Superior temporal gyrus (tissue), 1 donor: ENCODE results near the gene RPL22L1.
"Not testable (repeated sequence)": the region's sequence is repeated elsewhere in the genome, so short reads cannot be mapped to it uniquely, and the experiment has no call there.

Experiments used
- DNase-seq: peaks from one replicate; pipeline ENCODE4 v3.0.0-alpha.2; 2016; ENCODE audit errors: extremely low spot score

RPL22L1 gene

DNA sequence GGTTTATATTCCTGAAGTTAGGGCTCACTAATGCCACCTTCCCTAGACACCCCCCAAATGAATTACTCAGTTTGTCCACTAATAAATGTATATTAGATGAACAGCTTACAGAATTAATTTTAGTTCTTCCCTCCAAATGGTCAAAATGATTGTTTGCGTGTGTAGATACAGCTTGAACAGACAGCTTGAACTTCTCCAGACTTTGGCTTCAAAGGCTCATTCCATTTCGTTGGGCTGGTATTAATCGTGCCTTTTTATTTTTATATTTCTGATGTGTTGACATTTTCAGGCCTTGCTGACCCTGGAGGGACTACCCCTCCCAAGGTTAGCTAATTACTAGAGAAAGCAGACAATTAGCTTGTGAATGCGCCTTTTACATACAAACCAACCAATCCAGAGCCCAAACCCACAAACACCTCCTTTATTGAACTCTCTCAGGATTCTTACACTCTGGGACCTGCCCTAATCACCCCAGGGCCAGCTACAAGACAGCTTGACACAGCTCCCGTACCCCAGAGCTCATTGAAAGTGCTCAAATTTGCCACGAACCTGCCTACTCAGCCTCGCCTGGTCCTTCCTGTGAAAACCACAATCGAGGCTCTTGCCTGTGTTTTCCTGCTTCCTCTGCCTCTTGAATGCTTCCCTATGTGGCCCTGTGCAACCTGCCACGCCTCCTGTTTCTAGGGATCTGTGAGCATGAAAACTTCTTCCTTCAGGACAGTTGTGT, 40.3 kb downstream of the RPL22L1 start:
- no peak for DNase-seq

DNA sequence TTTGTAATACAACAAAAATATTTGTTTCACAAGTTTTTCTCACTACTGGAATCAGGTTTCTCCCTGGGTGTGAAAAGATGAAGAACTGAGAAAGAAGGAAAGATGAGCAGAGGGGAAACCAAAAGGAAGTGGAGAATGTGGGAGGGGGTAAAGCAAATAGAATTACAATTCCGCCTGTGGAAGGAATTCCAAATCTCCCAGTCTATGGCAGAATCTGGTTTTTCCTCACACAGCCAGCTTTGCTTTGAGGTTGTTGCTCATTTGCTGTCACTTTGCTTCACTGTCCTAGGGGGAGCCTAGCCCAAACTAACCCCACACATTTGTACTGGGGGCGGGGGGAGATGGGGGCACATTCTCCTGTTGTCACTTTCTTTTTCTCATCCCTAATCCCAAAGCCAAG, 43.9 kb downstream of the RPL22L1 start:
- DNase-seq = no peak

DNA sequence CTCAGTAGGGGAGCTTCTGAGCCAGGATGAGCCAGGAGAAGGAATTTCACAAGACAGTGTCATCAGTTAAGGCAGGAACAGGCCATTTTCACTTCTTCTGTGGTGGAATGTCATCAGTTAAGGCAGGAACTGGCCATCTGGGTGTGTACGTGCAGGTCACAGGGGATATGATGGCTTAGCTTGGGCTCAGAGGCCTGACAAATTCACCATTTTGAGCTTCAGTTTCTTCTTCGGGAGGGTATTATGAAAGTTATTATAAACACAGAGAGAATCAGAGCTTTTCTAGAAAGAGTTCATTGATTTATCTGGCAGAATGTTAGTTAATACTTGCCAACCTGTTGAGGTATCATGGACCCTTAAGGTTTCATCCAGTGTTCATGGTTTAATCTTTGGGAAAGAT, 46.4 kb downstream of the RPL22L1 start:
- not testable (repeated sequence) for DNase-seq

DNA sequence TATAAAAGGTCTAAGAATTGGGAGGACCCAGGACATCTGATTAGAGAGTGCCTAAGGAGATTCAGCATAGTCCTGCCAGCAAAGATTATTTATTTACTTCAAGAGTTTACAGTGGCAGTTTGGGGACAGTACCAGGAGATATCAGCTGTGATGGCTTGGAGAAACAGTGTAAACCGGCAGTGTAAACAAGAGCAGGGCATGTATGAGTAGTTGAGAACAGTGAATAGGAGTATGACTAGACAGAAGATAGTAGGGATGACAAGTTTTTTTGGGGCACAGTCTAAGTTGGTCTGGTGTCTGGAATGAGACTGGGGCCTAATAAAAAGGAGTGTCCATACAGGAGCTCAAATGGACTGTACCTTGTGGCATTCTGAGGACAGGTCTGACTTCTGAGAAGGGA, 51.7 kb downstream of the RPL22L1 start:
- DNase-seq = not testable (repeated sequence)

DNA sequence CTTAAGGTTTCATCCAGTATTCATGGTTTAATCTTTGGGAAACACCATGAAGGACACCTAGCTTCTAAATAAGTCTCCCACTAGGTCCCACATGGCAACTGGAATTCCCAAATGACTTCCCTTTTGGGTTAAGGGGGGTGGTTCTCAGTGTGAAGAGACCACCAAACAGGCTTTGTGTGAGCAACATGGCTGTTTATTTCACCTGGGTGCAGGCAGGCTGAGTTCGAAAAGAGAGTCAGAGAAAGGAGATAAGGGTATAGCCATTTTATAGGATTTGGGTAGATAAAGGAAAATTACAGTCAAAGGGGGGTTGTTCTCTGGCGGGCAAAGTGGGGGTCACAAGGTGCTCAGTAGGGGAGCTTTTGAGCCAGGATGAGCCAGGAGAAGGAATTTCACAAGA, 52.5 kb downstream of the RPL22L1 start:
- not testable (repeated sequence) for DNase-seq

DNA sequence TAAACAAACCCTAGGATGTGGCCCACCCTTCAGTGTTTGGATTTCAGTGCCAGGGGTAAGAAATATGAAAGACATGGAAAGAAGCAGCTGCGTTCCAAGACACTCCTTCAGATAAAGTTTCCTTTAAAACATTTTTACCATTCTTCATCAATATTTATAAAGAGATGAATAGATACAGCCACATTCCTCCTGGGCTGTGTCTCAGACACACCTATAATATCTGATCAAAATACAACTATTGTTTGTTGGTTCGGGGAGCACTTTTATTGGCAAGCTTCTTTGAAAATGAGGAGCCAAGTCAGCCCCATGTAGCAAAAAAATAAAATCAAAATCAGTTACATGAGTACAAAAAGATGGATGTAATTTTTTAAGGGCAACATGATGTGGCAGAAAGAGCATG, 53.2 kb downstream of the RPL22L1 start:
- DNase-seq = no peak

DNA sequence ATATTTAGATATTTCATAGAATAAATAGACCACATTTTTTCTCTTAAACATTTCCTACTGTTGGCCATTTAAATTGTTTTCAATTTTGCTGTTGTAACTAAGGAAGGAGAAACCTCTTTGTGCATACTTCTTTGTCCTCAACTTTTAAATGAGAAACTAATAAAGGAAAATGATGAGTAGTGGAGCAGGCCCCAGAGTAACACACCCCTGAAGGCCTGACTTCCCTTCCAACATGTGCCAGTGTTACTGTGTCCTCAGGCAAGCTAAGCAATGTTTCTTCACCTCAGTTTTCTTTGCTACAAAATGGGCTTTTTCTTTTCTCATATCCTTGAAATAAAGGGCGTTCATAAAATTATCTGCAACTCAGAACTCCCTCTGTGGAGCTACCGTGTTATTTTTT, 53.7 kb downstream of the RPL22L1 start:
- DNase-seq = no peak

DNA sequence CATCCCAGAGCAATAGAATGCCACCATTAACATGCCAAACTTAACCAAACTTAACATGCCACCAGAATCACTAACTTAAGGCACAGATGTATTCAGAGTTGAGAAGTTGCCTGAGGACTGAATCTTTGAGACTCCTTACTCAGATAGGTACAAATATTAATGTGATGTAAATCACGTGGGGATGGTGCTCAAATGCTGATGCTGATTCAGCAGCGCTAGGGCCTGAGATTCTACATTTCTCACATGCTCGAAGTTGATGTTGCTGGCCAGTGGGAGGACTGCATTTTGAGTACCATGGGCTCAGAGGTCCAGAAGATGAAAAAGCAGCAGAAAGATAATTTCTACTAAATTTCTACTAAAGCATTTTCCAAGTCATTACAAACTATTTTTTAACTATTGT, 54.1 kb downstream of the RPL22L1 start:
- no peak for DNase-seq

DNA sequence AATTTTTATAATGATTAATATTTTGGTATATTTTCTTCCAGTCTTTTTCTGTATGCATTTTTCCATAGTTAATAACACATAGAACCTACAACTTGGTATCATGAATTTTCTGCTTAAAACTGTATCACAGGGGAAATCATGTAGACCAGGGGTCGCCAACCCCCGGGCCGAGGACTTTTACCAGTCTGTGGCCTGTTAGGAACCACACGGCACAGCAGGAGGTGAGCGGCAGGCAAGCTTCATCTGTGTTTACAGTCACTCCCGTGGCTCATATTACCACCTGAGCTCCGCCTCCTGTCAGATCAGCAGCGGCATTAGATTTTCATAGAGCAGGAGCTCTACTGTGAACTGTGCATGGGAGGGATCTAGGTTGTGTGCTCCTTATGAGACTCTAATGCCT, 54.7 kb downstream of the RPL22L1 start:
- DNase-seq = no peak
